SH-SY5Y (cell line): Measurements from ENCODE around the gene FTCD.

ENCODE experiments used
- GATA2 ChIP-seq: IDR thresholded peaks from 2 replicates; pipeline ENCODE4 v1.6.1; 2011; ENCODE audit warnings: mild to moderate bottlenecking, low read depth, low read length
- GATA3 ChIP-seq: IDR thresholded peaks from 2 replicates; pipeline ENCODE4 v1.6.1; 2011; ENCODE audit warnings: low read depth, mild to moderate bottlenecking, low read length, moderate library complexity

DNA sequence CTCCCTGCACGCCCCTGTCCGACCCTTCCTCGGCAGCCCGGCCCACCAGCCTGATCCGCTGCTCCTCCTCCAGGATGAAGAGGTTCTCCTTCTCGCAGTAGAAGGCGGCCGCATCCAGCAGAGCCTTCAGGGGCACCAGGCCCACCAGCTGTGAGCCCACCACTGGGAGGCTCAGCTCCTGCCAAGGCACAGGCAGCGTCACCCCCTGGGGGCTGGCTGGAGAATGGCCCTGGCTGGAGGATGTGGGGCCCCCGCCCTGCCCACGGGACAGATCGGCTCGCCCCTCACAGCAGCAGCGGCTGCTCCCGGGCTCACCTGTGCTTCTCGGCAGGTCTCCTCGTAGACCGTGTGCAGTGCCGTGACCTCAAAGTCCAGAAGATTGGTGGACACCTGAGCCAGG, 5.3 kb downstream of the FTCD start:
- TF ChIP-seq GATA2 (no peak), GATA3 (no peak)
